Measurements from ENCODE around the gene RNH1.
"Not testable (repeated sequence)": the region's sequence is repeated elsewhere in the genome, so short reads cannot be mapped to it uniquely, and the experiment has no call there.

The RNH1 gene

GRCh38 chr11:528166-528814, 21.2 kb upstream of the RNH1 start:
- no peak overlapping the region for H3K27ac ChIP-seq
- H3K4me3 ChIP-seq = no peak overlapping the region

- H3K27ac ChIP-seq = no peak overlapping the region
- H3K4me3 ChIP-seq = no peak overlapping the region
Measured at GRCh38 chr11:526192-526591, 19.1 kb upstream of the RNH1 start.

DNA sequence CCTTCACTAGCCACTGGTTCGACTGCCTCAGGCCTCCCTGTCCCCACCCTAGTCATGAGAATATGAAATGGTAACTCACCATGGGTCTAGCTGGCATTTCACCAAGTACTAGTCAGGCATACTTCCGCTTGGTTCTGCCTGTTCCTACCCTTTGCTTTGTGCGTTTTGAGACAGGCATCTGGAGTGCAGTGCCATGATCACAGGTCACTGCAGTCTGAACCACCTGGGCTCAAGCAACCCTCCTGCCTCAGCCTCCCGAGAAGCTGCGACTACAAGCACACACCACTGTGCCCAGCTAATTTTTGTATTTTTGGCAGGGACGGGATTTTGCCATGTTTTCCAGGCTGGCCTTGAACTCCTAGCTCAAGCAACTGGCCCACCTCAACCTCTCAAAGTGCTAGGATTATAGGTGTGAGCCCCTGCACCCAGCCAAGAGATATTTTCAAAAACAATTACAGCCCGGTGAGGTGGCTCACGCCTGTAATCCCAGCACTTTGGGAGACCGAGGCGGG, 14.2 kb upstream of the RNH1 start:
- no peak overlapping the region for H3K27ac ChIP-seq
- H3K4me3 ChIP-seq = no peak overlapping the region

GRCh38 chr11:520428-521176, 13.6 kb upstream of the RNH1 start:
- H3K4me3 ChIP-seq = no peak overlapping the region
- no peak overlapping the region for H3K27ac ChIP-seq

- Histone ChIP-seq H3K4me3 (peak overlapping the region in 1 of 7 experiments; percentile 15), H3K27ac (peak overlapping the region in 19 of 21 experiments; percentile 15 to 76 (median 69))
Measured at GRCh38 chr11:518463-519202, 11.6 kb upstream of the RNH1 start.

- H3K4me3 ChIP-seq = not testable (repeated sequence)
- H3K27ac ChIP-seq = peak overlapping the region in 8 of 21 experiments; percentile 42 to 75 (median 64)
Measured at GRCh38 chr11:516918-517685, 10.1 kb upstream of the RNH1 start.

- H3K27ac ChIP-seq = peak overlapping the region in 6 of 21 experiments; percentile 60 to 89 (median 78)
- no peak overlapping the region for H3K4me3 ChIP-seq
Measured at GRCh38 chr11:516400-516799, 9.4 kb upstream of the RNH1 start.

DNA sequence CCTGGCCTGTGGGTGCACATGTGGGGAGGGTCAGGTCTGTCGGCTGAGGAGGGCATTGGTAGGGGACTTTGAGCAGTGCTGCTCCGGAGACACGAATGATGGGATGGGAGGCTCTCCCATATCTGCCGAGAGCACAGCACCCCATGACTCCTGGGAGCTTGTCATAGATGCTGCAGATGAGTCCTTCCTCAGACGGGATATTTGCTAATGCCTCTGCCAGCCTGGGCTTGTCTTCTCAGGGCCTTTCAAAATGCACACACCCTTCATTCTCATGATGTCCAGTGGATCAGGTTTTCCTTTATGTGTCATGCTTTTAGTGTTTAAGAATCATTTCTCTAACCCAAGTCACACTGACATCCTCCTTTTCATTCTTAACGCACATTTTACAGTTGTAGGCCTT, 8.1 kb upstream of the RNH1 start:
- H3K4me3 ChIP-seq = no peak overlapping the region
- H3K27ac ChIP-seq = peak overlapping the region in 19 of 21 experiments; percentile 18 to 89 (median 68)

DNA sequence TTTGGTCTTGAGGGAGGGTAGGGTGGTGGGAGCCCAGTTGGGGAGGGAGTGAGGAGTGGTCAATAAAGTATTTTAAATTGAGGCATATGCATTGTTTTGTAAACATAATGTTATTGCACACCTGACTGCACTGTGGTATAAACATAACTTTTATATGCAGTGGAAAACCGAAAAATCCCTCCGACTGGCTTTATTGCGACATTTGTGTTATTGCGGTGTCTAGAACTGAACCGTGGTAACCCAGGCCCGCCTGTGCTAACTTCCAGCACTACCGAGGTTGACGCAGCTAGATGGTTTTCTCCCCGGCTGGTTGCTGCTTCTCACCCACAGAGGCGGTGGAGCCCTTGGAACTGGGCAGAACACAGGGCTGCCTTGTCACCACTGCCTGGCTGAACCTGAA, 7.6 kb upstream of the RNH1 start:
- Histone ChIP-seq H3K27ac (peak overlapping the region in 18 of 21 experiments; percentile 12 to 89 (median 66)), H3K4me3 (no peak overlapping the region)

GRCh38 chr11:512761-513595, 5.9 kb upstream of the RNH1 start:
- H3K27ac ChIP-seq = peak overlapping the region in 4 of 21 experiments; percentile 18 to 89 (median 60)

DNA sequence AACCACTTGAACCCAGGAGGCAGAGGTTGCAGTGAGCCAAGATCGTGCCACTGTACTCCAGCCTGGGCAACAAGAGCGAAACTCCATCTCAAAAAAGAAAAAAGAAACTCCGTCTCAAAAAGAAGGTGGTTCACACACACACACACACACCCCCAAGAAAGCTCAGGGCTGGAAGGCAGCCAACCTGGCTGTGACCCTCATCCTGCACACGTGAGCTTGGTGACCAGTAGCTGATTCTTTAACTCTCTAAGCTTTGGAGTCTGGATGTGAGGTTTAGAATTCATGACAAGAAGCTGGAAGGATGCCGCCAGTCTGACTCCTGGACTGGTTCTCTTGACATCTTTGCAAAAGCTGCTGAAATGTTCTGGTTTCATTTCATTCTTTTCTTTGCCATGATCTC, 1.9 kb upstream of the RNH1 start:
- Histone ChIP-seq H3K4me3 (no peak overlapping the region), H3K27ac (no peak overlapping the region)

More at GRCh38 chr11:512761-513595, 5.9 kb upstream of the RNH1 start:
- H3K4me3 ChIP-seq = no peak overlapping the region

GRCh38 chr11:507727-508515, 879 bp upstream of the RNH1 start:
- Histone ChIP-seq H3K4me3 (peak overlapping the region; percentile 68 to 89 (median 77)), H3K27ac (peak overlapping the region in 20 of 21 experiments; percentile 54 to 100 (median 98))

DNA sequence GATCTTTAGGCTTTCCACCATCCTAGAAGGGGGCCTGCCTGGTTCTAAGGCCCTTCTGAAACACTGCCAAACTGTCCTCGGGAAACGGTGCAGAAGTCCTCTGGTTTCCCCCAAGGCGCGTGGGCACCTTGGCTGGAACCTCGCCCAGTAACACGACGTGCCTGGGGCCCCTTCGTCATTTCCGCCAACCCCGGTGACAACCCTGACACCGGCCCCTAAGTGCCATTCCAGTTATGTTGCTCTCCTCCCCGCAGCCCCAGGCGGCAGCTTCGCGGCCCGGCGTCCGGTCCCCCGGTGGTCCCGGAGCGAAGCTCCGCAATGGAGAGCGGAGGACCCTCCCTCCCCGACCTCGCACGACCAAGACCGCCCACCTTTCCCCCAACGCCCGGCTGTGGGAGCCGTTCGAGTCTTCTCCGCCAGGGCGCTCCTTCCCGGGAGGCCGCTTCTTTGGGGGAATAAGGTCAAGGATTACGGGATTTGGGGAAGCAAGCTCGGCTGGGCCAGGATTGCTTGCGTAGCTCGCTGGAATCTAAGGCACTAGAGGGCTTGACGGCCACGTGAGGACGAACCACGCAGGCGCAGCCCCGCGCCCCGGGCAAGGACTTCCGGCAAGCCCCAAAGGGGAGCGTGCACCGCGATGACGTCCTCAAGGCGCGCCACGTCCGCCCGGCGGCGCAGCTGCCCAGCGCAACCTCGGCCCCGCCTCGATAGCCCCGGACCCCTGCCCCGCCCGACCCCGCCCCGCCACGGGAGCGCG, 626 bp downstream of the RNH1 start:
- Histone ChIP-seq H3K27ac (peak overlapping the region; percentile 90 to 100 (median 100)), H3K4me3 (peak overlapping the region; percentile 68 to 89 (median 77))

- H3K4me3 ChIP-seq = peak overlapping the region; percentile 36 to 83 (median 45)
- H3K27ac ChIP-seq = peak overlapping the region in 18 of 21 experiments; percentile 41 to 100 (median 98)
Measured at GRCh38 chr11:504994-505344, 2.1 kb downstream of the RNH1 start.

DNA sequence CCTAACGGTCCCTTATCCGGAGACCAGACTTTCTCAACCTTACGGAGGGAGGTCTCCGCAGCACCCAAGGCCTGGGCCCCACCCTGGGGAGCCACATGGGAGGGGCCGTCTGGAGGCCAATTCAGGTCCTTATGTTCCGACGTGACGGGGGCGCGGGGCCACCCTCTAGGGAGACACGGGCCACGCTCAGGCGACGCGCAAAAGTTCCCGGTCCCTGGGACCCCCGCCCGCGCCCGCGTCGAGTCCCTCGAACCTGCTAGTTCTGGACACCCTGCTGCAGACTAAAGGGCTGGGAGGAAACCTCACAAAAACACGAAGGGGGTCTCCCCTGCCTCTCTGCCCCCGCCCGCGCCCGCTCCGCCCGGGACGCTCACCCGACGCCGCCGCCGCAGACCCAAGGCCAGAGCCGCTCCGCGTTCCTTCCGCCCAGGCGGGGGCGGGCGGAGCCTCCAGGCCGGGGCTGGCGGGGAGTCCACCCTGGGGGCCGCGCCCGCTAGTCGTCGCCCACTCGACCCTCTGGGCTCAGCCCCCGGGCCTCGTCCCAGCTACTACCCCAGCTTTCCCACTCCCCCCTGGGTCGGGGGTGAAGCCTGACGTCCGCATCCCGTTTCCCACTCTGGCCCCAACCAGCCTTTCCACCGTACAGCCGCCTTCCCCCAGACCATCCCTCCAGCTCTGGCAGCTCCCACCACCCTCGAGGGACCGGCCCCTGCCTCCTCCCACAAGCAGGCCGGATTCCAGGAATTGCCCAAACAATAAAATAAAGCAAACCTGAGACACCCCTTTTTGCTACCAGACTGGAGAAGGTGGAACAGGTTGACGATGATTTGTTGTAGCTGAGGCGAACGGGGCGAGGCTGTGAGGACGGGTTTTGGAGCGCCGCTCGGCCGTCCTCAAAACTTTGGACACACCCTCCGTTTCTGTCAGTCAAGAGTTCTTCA, 2.7 kb downstream of the RNH1 start:
- Histone ChIP-seq H3K4me3 (peak overlapping the region; percentile 36 to 83 (median 45)), H3K27ac (peak overlapping the region; percentile 56 to 100 (median 95))

Data from skin epidermis (tissue), 12 donors.